NK-92 treated with Interleukin-12 subunit alpha and Interleukin-12 subunit beta, amount 100 ng/mL, for 24 hours (cell line): ENCODE results near the gene SPATA13.
"Not testable (repeated sequence)": the region's sequence is repeated elsewhere in the genome, so short reads cannot be mapped to it uniquely, and the experiment has no call there.

Source experiments
- DNase-seq: peaks from one replicate; lab custom pipeline; 2025; lab: John Stamatoyannopoulos, UW

SPATA13 gene

DNA sequence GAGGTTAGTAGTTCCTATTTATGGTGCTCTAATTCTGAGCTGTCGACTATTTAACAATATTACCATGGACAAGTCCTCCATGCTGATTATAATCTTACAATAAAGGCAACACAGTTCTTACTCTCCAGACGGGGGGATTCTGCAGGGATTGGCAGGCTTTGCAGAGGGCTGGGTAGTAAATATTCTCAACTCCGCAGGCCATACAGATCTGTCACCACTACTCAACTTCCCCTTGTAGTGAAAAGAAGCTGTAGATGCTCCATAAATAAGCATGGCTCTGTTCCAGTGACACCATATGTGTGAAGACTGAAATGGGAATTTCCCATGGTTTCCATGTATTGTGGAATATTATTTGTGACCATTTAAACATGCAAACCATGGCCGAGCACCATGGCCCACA is 158.4 kb downstream of the SPATA13 start:
- DNase-seq: not testable (repeated sequence)

DNA sequence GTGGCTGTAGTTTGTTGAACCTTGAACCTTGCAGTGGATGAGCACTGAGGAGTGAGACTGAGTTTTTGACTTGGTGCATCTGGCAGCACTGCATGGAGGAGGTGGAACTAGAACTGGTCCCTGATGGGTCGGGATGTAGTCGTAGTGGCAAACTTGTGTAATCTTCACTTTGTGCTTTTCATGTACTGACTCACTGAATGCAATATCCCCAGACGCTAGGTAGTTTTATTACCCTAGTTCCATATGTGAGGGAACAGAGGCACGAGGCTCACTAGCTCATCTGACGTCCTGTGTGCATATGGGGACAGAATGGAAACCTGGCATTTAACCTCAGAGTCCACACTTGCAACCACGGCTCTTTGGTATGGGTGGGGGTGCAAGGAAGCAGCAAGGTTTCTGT is 159.1 kb downstream of the SPATA13 start:
- DNase-seq: not testable (repeated sequence)

DNA sequence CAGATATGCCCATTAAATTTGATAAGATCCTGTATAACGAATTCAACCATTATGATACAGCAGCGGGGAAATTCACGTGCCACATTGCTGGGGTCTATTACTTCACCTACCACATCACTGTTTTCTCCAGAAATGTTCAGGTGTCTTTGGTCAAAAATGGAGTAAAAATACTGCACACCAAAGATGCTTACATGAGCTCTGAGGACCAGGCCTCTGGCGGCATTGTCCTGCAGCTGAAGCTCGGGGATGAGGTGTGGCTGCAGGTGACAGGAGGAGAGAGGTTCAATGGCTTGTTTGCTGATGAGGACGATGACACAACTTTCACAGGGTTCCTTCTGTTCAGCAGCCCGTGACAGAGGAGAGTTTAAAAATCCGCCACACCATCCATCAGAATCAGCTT is 160.9 kb downstream of the SPATA13 start:
- not testable (repeated sequence) for DNase-seq

DNA sequence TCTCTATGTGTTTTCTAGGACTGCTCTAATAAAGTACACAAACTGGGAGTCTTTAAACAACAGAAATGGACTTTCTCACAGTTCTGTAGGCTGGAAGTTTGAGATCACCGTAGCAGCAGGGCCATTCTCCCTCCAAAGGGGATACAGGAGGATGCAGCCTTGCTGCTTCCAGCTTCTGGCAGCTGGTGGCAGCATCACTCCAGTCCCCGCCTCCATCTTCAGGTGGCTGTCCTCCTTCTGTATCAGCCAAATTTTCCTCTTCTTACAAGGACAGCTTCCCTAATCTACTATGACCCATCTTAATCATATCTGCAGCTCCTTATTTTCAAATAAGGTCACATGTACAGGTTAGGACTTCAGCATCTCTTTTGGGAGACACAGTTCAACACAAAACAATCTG is 161.9 kb downstream of the SPATA13 start:
- DNase-seq: not testable (repeated sequence)

DNA sequence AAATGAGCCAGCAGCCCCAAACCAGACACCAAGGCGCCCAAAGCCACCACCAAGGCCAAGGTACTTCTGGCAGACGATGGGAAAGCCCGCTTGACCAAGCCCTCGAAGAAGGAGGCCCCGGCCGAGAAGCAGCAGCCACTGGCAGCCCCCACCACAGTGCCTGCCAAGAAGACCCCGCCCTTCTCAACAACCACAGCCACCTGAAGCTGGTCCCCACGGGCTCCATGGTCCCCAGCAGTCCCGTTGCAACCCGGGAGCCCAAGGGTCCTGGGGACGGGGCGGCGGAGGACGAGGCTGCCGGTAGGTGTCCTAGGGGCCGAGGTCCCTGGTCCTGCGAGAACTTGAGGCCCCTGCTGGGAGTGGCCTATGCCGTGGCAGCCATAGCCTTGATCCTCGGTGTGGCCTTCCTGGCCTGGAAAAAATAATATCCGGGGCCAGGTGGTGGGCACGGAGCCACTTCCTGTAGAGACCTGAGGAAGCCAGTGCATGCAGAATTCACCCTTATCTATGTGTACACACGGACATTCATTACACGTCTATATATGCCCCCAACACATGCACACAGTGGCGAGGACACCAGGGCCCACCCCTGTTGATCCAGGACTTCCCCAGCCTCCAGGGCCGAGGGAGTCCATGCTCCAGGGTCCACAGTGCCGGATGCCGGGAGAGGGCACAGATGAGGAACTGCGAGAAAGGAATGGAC is 162.7 kb downstream of the SPATA13 start:
- no peak for DNase-seq

DNA sequence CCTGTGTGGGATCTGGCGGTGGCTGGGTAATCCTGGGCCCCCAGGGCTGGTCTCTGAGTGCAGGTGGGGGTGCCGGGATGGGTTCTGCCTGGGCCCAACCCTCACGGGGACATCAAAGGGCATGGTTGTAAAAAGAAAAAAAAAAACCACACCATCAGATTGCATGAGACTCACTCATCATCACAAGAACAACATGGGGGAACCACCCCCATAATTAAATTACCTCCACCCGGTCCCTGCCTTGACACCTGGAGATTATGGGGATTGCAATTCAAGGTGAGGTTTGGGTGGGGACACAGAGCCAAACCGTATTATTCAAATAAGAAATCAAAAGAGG is 163.2 kb downstream of the SPATA13 start:
- no peak for DNase-seq

DNA sequence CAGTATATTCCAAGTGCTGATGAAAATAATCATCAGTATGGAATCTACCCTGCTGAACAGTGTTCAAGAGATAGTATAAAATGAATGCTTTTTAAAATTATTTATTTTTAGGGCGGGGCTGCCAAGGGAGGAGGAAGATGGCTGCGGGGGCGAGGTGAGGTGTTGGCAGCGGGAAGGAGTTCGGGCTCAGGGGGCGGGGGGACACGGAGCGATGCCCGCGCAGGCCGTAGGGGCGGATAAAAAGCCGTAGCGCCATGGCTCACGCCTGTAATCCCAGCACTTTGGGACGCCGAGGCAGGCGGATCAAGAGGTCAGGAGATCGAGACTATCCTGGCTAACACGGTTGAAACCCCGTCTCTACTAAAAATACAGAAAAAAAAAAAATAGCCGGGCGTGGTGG is 167.1 kb downstream of the SPATA13 start:
- DNase-seq: not testable (repeated sequence)

DNA sequence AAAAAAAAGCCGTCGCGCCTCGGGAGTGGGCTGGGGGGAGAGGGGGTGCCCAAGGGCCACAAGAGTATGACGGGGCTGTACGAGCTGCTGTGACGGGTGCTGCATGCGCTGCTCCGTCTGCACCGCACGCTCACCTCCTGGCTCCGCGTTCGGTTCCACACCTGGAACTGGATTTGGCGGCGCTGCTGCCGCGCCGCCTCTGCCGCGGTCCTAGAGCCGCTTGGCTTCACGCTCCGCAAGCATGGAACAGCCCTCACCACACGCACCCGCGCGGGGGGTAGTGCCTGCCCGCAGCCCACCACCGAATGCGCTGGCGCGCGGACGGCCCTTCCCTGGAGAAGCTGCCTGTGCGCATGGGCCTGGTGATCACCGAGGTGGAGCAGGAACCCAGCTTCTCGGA is 167.6 kb downstream of the SPATA13 start:
- no peak for DNase-seq

DNA sequence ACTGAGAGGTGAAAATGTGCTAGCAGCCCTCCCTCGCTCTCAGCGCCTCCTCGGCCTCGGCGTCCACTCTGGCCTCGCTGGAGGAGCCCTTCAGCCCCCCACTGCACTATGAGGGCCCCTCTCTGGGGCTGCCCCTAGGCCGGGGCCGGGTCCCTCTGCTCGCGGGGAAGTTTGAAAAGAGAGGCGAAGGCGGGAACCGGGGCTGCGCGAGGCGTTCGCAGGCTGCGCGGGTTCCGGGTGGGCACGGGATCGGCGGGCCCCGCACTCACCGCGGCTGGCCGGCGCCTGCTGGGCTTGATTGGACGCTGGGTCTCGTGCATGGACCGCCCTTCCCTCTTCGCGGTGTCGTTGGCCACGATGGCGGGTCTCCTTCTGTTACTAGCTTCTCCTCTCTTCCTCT is 178.2 kb downstream of the SPATA13 start:
- DNase-seq: no peak

DNA sequence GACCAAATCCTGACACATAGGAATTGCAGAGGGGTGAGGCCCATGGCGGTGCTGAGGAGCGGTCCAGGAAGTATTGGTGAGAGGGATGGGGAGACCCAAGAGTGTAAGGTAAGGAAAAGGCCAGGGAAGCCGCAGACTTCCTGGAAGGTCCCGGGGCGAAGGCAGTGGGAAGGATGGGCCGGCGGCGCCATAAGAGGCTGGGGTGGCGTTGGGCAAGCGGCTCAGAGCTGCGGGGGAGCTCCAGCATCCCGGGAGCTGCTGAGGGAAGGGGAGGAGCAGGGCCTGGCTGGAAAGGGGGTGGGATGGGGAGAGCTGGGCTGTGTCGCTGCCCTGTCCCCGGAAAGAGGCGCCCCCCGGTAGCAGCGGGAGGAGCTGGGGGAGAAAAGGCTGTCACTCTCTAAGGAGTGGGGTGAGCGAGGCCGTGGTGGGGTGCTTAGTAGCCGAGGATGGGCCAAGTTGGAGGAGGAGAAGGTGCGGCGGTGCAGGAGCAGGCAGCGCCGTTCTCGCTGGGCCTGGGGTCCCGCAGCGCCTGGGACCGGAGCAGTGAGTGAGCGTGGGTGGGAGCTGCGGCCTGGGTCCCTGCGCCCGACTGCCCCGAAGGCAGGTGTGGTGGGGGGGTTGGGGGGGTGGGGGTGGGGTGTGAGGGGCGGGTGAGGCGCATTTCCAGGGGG is 179.6 kb downstream of the SPATA13 start:
- no peak for DNase-seq

DNA sequence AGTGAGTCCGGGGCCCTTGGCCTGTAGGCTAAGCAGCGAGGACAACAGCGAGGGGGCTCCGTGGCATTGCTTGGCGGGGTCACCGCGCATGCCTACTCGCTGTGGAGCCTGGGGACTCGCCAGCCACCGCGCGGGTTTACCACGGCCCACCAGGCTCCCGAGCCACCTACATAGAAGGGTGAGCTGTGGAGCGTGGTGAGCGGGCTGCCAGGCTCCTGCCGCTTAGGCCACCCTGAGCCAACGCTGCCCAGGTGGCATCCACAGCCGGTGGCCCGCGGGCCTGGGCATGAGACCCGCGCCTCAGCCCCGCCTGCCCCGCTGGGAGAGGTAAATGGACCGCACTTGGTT is 180.1 kb downstream of the SPATA13 start:
- DNase-seq: no peak

DNA sequence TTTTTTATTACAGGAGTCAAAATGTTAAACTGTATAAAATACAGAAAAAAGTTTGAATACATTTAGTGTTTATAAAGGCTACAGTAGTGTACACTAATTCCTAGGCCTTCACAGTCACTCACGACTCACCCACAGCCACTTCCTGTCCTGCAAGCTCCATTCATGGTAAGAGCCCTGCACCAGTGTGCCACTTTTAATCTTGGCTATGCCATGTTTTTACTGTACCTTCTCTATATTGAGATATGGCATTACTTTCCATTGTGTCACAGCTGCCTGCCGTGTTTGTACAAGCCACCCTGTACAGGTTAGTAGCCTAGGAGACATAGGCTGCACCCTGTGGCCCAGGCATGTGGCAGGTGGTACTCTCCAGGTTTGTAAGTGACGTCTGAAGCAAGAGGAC is 180.9 kb downstream of the SPATA13 start:
- DNase-seq: no peak

DNA sequence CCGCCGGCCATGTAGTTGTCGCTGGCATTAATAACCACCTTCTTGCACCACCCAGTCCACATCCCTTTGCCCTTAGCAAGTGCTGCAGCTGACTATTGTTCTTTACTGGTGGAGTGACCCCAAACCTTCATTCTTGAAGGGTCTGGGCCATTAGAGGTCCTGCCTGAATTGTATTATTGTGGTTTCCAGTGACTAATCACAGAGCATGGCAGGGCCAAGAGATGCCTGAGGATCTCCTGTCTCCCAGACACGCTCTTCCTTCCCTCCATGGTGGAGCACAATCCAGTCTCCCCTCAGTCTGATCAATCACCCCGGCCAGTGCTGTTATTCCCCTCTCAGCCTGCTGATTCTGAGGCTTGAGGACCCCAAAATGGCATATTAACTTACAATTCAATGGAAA is 187.9 kb downstream of the SPATA13 start:
- no peak for DNase-seq

DNA sequence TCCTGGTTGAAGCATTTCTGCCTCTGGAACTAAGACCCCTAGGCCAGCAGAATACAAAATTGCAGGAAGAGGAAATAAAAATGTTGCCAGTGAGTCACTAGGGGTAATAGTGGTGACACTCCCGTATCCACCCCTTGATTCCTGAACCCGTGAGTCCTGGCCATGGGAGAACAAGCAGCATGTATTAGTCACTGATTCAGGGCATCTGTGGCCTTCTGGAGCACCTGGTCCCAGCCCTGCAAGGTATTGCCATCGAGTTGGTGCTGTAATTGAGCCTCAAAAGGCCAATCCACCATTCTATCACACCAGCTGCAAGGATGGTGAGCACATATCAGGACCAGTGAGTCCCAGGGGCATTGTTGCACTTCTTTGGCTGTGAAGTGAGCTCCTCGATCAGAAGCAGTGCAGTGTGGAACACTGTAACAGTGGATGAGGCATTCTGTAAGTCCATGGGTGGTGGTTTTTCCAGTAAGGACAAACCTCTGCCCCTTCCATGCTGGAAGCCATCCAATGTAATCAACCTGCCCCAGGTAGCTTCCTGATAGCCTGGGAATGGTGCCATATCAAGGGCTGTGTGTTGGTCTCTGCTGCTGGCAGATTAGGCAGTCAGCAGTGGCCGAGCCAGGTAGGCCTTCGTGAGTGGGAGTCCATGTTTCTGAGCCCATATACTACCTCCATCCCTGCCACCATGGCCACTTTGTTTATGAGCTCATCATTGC is 188.4 kb downstream of the SPATA13 start:
- no peak for DNase-seq

DNA sequence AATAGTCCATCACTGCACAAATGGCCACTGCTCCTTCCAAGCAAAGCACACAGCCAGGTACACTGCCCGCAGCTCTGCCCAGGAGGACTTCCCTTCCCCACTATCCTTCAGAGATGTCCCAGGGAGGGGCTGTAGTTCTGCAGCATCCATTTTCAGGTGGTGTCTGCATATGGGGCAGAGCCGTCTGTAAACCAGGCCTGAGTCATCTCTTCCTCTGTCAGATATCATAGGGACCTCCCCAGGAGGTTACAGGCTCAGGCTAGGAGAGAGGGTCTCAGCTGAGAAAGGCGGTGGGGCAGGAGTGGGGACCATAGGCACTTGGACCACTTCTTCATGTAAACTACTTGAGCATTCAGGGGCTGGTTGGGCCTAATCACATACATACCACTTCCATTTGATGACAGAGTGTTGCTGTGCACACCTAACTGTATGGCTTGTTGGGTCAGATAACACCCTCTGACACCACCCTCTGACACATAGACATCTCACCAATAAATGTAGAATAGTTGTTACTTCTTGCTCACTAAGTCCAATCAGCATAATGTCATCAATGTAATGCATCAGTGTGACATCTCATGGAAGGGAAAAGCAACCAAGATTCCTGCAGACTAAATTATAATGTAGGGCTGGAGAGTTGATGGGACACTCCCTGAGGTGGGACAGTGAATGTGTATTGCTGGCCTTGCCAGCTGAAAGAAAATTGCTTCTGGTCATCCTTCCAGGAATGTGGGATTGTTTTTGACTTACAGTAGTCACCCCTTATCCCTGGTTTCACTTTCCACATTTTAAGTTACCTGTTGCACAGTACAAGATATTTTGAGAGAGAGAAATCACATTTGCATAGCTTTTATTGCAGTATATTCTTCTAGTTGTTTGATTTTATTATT is 189.5 kb downstream of the SPATA13 start:
- DNase-seq: not testable (repeated sequence)

DNA sequence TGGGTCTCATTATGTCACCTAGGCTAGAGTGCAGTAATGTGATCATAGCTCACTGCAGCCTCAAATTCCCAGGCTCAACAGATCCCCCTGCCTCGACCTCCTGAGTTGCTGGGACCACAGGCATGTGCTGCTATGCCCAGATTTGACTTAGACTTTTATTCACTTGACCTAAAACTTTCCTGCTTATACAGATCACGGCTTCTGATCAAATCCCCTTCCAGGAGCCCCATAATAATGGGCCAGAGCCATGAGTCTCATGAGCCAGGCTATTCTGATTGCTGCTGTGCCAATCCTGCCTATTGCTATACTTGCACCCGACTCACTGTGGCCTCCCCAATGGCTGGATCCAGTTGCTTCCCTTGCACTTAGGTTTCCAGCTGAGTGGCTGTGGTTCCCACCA is 190.9 kb downstream of the SPATA13 start:
- DNase-seq: no peak

DNA sequence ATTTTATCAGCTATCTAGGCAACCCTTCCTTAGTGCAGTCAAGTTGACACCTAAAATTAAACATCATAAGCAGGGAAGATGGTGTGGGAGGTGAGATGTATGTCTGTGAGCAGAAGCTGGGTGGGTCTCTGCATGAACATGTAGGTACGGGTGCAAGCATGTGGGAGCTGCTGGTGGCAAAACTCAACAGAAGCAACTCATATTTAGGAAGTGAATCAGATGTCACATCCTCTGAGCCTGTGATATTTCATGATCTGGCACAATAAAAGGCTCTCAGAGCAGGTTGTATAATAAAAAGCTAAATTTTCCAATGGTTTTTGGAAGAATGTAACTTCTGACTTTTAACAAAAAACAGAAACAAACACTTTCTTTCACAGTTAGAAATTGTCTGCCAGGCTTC is 193.2 kb downstream of the SPATA13 start:
- DNase-seq: no peak

DNA sequence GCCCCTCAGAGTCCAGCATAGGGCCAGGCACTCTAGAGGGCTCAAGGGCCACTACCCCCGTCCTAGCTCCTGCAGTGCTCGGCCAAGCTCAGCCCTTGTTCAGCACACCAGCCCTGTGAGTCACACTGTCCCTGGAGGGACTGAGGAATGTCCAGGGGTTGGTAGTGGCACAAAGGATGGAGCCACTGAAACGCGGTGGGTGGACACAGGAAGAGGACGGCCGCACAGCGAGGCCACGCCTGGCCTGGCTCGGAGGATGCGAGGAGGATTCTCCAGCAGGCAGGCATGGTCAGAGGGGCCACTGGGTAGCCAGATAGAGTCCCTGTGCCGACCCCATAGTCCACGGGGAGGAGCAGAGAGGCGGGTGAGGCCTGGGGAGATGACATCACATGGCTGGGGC is 194.6 kb downstream of the SPATA13 start:
- DNase-seq: no peak

DNA sequence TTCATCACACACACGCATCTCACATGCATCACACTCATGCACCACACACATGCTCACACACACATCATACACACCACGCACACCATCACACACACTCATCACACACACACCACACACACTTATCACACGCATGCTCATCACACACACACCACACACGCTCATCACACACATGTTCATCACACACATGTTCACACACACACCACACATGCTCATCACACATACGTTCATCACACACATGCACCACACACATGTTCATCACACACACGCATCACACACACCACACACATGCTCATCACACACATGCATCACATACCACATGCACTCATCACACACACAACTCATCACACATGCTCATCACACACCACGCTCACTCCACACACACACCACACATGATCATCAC is 195.8 kb downstream of the SPATA13 start:
- DNase-seq: no peak
